KOPT-K1 (cell line): ENCODE results near the gene ACTRT1.

Experiments used
- H3K27ac ChIP-seq: fragments of 200-600 bp; sonication (generic); 2 replicates; pipeline ENCODE4 v1.5.1; 2016; ENCODE audit warnings: antibody characterized with exemption, mild to moderate bottlenecking, low read depth, low read length; ENCODE audit not compliant: poor library complexity, severe bottlenecking
- H3K36me3 ChIP-seq: fragments of 200-600 bp; sonication (generic); 2 replicates; pipeline ENCODE4 v1.5.1; 2017; ENCODE audit warnings: antibody characterized with exemption, mild to moderate bottlenecking, low read length, moderate library complexity; ENCODE audit not compliant: insufficient read depth
- H3K9me3 ChIP-seq: fragments of 200-600 bp; sonication (generic); 2 replicates; pipeline ENCODE4 v1.5.1; 2017; ENCODE audit warnings: antibody characterized with exemption, low read length, mild to moderate bottlenecking; ENCODE audit not compliant: insufficient read depth, poor library complexity, severe bottlenecking

The ACTRT1 gene

GRCh38 chrX:128052303-128052702, at the start of gene ACTRT1:
Gene ACTRT1 (minus strand): TSS chrX:128052403. CDS start chrX:128052206, 197 bp downstream.
- no peaks in the 10 kb centered on the region for H3K9me3 ChIP-seq
- no peaks in the 10 kb centered on the region for H3K36me3 ChIP-seq
- H3K27ac ChIP-seq, result no peak within 1 kb of the TSS

GRCh38 chrX:128078545-128078944, 26.3 kb upstream of the ACTRT1 start:
- no peaks in the 10 kb centered on the region for H3K9me3 ChIP-seq
- no peak overlapping the region for H3K27ac ChIP-seq
- H3K36me3 ChIP-seq, result no peaks in the 10 kb centered on the region

GRCh38 chrX:128057421-128057820, 5.2 kb upstream of the ACTRT1 start:
- no peaks in the 10 kb centered on the region for H3K9me3 ChIP-seq
- no peak overlapping the region for H3K27ac ChIP-seq
- no peaks in the 10 kb centered on the region for H3K36me3 ChIP-seq

GRCh38 chrX:128051526-128051925, 677 bp downstream of the ACTRT1 start:
- Histone ChIP-seq H3K36me3 (no peaks in the 10 kb centered on the region), H3K27ac (no peak overlapping the region), H3K9me3 (no peaks in the 10 kb centered on the region)

DNA sequence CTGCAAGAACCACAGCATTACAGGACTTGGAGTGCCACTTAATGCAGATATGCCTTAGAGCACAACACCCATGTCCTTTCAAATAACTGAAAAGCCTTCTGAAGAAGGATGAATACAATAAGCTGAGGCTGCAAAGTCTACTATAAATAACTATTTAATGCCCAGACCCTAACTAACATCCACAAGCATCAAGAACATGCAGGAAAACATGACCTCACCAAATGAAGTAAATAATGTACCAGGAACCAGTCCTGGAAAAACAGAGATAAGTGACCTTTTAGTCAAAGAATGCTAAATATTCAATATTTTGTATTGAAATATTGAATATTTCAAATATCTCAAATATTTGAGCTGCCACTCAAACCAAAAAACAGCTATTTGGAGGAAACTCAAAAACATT, 16.9 kb downstream of the ACTRT1 start:
- Histone ChIP-seq H3K9me3 (no peaks in the 10 kb centered on the region), H3K36me3 (no peaks in the 10 kb centered on the region), H3K27ac (no peak overlapping the region)

GRCh38 chrX:128021566-128021965, 30.6 kb downstream of the ACTRT1 start:
- no peaks in the 10 kb centered on the region for H3K9me3 ChIP-seq
- no peaks in the 10 kb centered on the region for H3K36me3 ChIP-seq
- H3K27ac ChIP-seq, result no peak overlapping the region

DNA sequence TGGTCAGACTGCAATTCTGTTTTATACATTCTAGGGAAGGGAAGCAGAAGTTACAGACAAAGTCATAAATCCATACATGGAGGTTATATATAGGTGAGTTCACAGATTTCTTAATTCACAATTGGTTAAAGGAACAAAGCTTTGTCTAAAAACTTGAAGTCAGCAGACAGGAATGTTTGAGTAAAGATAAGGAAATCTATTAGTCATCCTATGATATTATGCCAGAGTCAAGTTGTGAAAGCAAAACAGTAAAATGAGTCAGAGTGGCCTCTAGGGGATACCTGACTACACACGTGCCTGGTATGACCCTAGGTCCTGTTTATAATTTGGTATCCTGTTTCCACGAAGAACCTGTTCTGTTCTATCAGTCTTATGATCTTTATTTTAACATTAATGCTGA, 31.5 kb downstream of the ACTRT1 start:
- no peaks in the 10 kb centered on the region for H3K36me3 ChIP-seq
- H3K27ac ChIP-seq, result no peak overlapping the region
- H3K9me3 ChIP-seq, result no peaks in the 10 kb centered on the region

- Histone ChIP-seq H3K9me3 (no peaks in the 10 kb centered on the region), H3K27ac (no peak overlapping the region), H3K36me3 (no peaks in the 10 kb centered on the region)
Measured at GRCh38 chrX:128019218-128019617, 33.0 kb downstream of the ACTRT1 start.

- Histone ChIP-seq H3K27ac (no peak overlapping the region), H3K9me3 (no peaks in the 10 kb centered on the region), H3K36me3 (no peaks in the 10 kb centered on the region)
Measured at GRCh38 chrX:128012015-128012414, 40.2 kb downstream of the ACTRT1 start.

GRCh38 chrX:128007882-128008281, 44.3 kb downstream of the ACTRT1 start:
- Histone ChIP-seq H3K27ac (no peak overlapping the region), H3K36me3 (no peaks in the 10 kb centered on the region), H3K9me3 (no peaks in the 10 kb centered on the region)
